GM18507 (cell line): ENCODE measurements around the gene SCN5A.
"Not testable (repeated sequence)": the region's sequence is repeated elsewhere in the genome, so short reads cannot be mapped to it uniquely, and the experiment has no call there.

Experiments
- DNase-seq: peaks from one replicate; pipeline ENCODE4 v3.0.0; 2011; ENCODE audit warnings: low read depth; ENCODE audit not compliant: insufficient read length; ENCODE audit errors: extremely low spot score
- FAIRE-seq: peaks from 2 replicates; lab custom pipeline; 2011; peaks lifted over from hg19 to GRCh38; lab: Jason Lieb, UNC

SCN5A gene

GRCh38 chr3:38582316-38582715, 67.2 kb downstream of the SCN5A start:
- FAIRE-seq (no peak), DNase-seq (no peak)

GRCh38 chr3:38581774-38582173, 67.7 kb downstream of the SCN5A start:
- DNase-seq, result no peak
- no peak for FAIRE-seq

GRCh38 chr3:38580450-38581382, 68.8 kb downstream of the SCN5A start:
- no peak for DNase-seq
- FAIRE-seq, result no peak

GRCh38 chr3:38579551-38580449, 69.7 kb downstream of the SCN5A start:
- FAIRE-seq, result peak; percentile 69
- peak; percentile 15 for DNase-seq

- DNase-seq, result no peak
- FAIRE-seq, result no peak
Observed at GRCh38 chr3:38579141-38579540, 70.3 kb downstream of the SCN5A start.

- FAIRE-seq, result no peak
Observed at GRCh38 chr3:38578551-38578950, 70.9 kb downstream of the SCN5A start.

GRCh38 chr3:38578081-38578475, 71.4 kb downstream of the SCN5A start:
- DNase-seq (no peak), FAIRE-seq (no peak)

More at GRCh38 chr3:38578551-38578950, 70.9 kb downstream of the SCN5A start:
- DNase-seq, result no peak

GRCh38 chr3:38577371-38578080, 72.0 kb downstream of the SCN5A start:
- FAIRE-seq, result no peak
- DNase-seq, result no peak

- no peak for FAIRE-seq
Observed at GRCh38 chr3:38576526-38577370, 72.7 kb downstream of the SCN5A start.

GRCh38 chr3:38576131-38576525, 73.4 kb downstream of the SCN5A start:
- FAIRE-seq (no peak), DNase-seq (no peak)

More at GRCh38 chr3:38576526-38577370, 72.7 kb downstream of the SCN5A start:
- no peak for DNase-seq

- DNase-seq, result no peak
- FAIRE-seq, result no peak
Observed at GRCh38 chr3:38575279-38575843, 74.1 kb downstream of the SCN5A start.

GRCh38 chr3:38574411-38575278, 74.8 kb downstream of the SCN5A start:
- DNase-seq, result no peak
- FAIRE-seq, result no peak

- DNase-seq (no peak), FAIRE-seq (no peak)
Observed at GRCh38 chr3:38573556-38573955, 75.9 kb downstream of the SCN5A start.

GRCh38 chr3:38573111-38573510, 76.4 kb downstream of the SCN5A start:
- FAIRE-seq (no peak), DNase-seq (no peak)

GRCh38 chr3:38567498-38567897, 82.0 kb downstream of the SCN5A start:
- FAIRE-seq (no peak), DNase-seq (no peak)

GRCh38 chr3:38566794-38567193, 82.7 kb downstream of the SCN5A start:
- DNase-seq, FAIRE-seq: not testable (repeated sequence)

GRCh38 chr3:38566215-38566528, 83.3 kb downstream of the SCN5A start:
- no peak for FAIRE-seq

More at GRCh38 chr3:38566215-38566528, 83.3 kb downstream of the SCN5A start:
- no peak for DNase-seq
